LoVo (cell line): ENCODE measurements around the gene TBPL1.
"Not testable (repeated sequence)": the region's sequence is repeated elsewhere in the genome, so short reads cannot be mapped to it uniquely, and the experiment has no call there.

Source experiments
- DNase-seq: peaks from one replicate; pipeline ENCODE4 v3.0.0-alpha.2; 2016; ENCODE audit warnings: low spot score

Gene TBPL1

GRCh38 chr6:133973109-133973971 is 20.3 kb downstream of the TBPL1 start:
- peak; percentile 62 for DNase-seq

DNA sequence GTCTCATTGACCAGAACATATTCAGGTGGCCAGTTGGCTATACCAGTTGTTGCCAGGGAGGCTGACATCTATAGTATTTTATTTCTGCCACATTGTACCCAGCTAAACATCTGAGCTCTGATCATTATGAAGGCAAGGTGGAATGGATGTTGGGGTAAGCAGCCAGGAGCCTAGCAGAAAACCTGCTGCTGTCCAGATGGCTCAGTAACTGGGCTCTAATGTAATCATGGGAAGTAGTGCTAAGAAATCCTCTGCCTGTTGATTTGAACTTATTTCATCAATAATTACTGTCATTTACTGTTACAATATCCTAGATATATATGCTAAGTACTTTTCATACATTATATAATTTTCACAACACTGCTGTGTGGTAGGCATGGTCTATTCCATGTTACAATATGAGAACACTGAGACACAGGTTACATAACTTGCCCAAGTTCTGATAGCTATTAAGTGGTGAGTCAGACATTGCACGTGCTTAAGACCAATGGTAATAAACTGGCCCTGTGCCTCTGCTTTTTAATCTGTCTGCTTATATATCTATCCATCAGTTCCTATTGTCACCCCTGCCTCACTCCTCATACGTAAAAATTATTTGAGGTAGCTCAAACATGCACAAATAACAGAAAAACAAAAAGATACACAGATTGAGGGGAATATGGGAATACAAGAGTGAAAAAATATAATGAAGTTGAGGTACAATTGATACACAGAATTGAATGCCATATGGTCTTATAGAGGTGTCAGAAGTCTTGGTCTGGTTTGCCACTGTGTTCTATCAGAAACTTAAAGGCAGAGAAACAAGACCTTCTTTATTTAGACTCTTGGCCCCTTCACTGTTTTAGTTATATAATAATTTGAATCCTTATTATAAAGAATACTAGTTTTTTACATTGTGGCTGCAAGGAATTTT is 25.2 kb downstream of the TBPL1 start:
- peak; percentile 18 for DNase-seq

GRCh38 chr6:133978896-133979240 is 25.8 kb downstream of the TBPL1 start:
- DNase-seq, result no peak

- DNase-seq, result not testable (repeated sequence)
These were observed 26.4 kb downstream of the TBPL1 start for GRCh38 chr6:133979269-133979963.

DNA sequence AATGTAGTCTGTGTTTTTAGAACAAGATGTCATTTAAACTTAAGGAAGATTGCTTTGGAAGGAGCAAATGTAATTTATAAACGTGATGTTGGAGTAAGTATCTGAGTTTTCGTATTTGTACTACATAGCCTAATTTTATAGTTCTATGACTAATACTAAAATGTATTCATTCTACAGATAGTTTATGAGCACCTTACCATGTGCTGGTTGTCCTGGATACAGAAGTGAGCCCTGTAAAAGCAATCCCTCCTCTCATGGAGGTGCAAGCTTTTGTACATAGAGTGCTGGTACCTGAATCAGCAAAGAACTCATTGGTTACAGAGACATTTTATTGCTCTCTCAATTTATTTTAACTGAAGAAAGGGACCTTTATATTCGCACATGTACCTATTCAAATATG is 27.1 kb downstream of the TBPL1 start:
- DNase-seq, result no peak

- no peak for DNase-seq
These were observed 30.3 kb downstream of the TBPL1 start for GRCh38 chr6:133983099-133983939.

GRCh38 chr6:133985970-133986369 is 32.9 kb downstream of the TBPL1 start:
- no peak for DNase-seq

DNA sequence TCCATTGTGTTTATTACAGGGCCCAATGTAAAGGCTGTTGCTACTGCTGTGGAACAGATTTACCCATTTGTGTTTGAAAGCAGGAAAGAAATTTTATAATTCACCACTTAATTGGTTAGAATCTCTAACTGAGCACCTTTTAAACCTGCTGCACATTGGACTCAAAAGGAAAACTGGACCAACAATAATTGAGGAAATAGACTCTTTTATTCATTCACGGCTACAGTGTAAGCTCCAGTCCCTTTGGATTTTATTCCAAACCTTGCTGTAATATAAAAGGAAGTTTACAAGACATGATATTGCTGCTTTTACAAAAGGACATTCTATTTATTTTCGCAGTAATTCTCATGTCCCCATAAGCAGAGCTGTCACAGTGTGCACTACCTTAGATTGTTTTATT is 33.9 kb downstream of the TBPL1 start:
- no peak for DNase-seq

- no peak for DNase-seq
These were observed 36.5 kb downstream of the TBPL1 start for GRCh38 chr6:133989525-133989924.

- no peak for DNase-seq
These were observed 37.3 kb downstream of the TBPL1 start for GRCh38 chr6:133990321-133990720.

GRCh38 chr6:133991096-133991593 is 38.1 kb downstream of the TBPL1 start:
- no peak for DNase-seq

GRCh38 chr6:133992992-133993680 is 40.1 kb downstream of the TBPL1 start:
- DNase-seq, result no peak

GRCh38 chr6:133995296-133995695 is 42.3 kb downstream of the TBPL1 start:
- no peak for DNase-seq

DNA sequence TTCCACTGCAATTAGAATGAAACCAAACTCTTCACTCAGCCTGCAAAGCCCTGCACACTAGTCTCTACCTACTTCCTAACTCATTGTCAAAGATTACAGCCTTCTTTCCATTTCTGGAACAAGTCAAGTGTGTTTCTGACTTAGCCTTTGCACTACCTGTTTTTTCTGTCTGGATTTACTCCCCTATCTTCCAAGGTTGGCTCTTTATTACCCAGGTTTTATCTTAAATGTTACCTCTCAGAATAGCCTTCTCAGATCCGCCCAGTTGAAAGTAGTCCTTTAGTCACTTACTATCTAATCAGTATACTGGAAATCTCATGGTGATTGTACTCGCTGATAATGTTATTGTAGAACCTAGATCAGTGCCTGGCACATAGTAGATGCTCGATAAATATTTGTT is 42.7 kb downstream of the TBPL1 start:
- no peak for DNase-seq

DNA sequence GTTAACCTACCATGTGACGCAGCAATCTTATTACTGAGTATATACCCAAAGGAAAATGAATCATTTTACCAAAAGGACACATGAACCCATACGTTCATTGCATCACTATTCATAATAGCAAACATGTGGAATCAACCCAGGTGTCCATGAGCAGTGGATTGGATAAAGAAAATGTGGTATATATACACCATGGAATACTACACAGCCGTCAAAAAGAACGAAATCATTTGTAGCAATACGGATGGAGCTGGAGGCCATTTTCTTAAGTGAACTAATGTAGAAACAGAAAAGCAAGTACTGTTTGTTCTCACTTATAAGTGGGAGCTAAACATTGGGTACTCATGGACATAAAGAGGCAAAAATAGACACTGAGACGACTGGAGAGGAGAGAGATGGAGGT is 44.2 kb downstream of the TBPL1 start:
- no peak for DNase-seq

DNA sequence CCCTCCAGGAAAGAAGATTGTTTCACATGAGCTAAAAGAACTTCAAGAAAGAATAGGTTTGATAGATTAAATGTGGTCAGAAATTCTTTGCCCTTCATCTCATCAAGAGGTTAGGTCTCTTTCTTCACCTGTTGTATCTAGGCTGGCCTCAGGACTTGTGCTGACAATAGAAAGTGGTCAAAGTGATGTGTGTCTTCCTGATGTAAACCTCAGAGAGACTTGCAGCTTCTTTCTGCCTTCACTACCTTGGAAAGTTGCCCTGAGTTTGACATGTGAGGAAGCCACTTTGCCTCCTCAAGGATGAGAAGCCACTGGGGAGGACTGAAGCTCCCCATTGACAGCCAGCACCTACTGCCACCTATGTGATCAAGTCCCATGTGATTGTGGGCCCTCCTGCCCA is 46.3 kb downstream of the TBPL1 start:
- DNase-seq, result no peak

GRCh38 chr6:134000443-134000842 is 47.4 kb downstream of the TBPL1 start:
- no peak for DNase-seq

DNA sequence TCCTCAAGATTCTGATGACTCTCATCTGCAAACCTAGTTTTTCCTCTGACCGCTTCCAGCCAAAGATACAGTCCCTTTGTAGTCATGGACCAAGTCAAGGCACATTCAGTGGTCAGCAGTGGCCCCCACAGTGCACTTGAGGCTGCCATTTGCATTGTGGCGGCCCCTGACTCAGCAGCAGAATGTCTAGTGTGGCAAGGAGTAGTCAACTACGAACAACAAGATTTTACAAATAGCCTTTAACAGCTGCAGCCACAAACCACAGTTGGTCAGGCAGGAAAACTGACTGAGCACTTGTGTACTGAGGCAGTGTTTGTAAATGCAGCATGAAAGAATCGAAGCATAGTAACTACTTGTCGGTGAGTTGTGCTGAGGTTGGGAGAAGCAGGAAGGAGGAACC is 49.8 kb downstream of the TBPL1 start:
- no peak for DNase-seq

- no peak for DNase-seq
These were observed 50.5 kb downstream of the TBPL1 start for GRCh38 chr6:134003542-134003951.

GRCh38 chr6:134004714-134005113 is 51.7 kb downstream of the TBPL1 start:
- DNase-seq, result no peak

GRCh38 chr6:134005800-134006199 is 52.8 kb downstream of the TBPL1 start:
- DNase-seq, result no peak
